Activated CD8-positive, alpha-beta memory T cell treated with anti-CD3 and anti-CD28 coated beads, Interleukin-2, amount 50 U/mL, for 1 hour (primary cell): ENCODE measurements around the gene SV2A.
"Not testable (repeated sequence)": the region's sequence is repeated elsewhere in the genome, so short reads cannot be mapped to it uniquely, and the experiment has no call there.

ENCODE experiments used
- DNase-seq: peaks from one replicate; pipeline ENCODE4 v3.0.0-alpha.2; 2020; ENCODE audit errors: extremely low read depth

Gene SV2A

DNA sequence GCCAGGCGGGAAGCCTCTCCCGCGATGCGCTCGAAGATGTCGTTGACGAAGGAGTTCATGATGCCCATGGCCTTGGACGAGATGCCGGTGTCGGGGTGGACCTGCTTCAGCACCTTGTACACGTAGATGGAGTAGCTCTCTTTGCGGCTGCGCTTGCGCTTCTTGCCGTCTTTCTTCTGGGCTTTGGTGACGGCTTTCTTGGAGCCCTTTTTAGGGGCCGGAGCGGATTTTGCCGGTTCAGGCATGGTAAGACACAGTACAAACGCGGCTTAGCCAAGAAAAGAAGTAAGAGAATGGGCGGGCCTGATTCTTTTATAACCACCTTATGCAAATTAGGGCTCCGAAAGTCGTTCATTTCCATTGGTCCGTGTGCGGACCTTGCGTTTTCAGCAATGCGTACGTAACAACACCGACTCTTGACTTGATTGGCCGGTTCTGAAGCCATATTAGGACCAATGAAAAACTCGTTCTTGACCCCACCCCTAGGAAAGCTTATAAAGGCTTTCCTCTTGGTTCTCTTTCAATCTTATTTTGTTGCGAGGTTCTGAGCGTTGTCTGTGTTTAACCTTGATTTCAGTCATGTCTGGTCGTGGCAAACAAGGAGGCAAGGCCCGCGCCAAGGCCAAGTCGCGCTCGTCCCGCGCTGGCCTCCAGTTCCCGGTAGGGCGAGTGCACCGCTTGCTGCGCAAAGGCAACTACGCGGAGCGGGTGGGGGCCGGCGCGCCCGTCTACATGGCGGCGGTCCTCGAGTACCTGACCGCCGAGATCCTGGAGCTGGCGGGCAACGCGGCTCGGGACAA, 31.0 kb downstream of the SV2A start:
- peak; percentile 86 for DNase-seq

DNA sequence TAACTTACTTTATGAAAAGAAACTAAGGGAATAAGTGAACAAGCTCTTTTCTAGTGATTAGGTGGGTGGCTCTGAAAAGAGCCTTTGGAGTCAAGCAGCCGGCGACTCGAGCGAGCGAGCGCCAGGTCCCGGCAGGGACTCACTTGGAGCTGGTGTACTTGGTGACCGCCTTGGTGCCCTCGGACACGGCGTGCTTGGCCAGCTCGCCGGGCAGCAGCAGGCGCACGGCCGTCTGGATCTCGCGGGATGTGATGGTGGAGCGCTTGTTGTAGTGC, 31.6 kb downstream of the SV2A start:
- not testable (repeated sequence) for DNase-seq

DNA sequence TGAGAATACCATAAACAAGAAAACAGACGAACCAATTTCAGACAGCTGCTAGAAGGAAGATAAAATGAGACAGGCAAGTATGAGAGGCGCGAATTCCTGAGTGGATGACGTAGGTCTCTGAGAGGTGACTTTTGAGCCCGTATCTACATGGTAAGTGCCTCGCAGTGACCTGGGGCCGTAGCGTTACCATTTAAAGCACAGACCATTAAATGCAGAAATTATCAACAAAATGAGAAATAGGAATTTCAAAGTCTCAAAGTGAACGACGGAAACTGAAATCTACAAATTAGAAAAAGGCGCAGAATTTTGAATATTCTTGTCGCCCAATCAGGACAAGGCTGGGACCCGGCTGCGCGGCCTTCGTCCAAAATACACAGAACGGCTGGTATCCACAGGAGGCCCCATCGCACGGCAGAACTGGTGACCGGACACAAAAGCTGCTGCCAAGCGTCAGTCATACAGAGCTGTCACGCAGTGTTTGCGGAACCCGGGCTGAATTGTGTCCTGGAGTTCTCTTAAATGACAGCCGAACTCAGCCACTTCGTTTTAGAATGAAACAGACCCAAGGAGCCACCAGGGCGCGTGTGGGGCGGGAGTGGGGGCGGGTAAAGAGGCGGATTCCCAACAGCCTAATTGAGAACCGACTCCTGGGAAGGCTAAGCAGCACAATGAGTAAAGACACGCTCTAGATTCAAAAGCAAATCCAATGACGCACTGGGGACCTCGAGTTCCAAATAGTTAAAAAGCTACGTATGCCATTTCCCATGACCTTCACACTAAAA, 32.1 kb downstream of the SV2A start:
- DNase-seq, result no peak

DNA sequence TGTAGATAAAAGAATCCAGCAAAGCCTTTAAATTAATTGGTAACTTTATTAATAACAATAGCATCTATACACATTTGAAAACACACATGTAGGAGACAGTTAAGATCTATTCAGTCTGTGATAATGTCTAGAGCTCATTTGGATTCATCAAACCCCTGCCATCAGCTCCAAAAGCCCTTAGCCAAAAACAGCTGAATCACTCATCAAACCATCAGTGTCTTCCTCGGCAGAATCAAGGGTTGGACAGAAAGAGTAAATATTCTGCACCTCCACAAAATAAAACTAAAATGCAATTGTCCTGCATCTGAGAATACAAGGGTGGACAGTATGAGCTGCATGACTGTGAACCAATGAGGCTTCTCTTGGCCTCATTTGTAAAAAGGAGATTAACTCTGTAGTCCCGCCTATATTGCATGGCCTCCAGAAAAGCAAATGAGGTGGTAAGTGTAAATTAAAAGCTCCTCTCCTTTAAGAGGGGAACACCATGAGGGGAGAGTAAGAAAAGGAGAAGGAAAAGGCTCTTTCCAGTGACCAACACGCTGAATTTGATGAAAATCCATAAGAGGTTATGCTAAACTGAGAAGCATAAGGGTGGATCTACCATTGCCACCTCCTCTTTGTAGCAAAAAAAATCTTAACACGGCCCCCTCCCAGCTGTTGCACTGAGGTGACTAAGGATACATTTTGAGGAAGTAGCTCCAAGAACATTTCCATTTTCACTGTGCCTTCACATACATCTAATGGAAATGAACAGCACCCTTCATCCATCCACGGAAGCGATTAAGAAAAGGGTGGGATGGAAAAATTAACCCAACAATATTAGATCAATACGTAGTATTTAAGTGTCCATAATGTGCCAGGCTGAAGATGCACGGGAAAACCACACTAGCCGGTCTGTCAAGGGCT, 33.0 kb downstream of the SV2A start:
- no peak for DNase-seq

DNA sequence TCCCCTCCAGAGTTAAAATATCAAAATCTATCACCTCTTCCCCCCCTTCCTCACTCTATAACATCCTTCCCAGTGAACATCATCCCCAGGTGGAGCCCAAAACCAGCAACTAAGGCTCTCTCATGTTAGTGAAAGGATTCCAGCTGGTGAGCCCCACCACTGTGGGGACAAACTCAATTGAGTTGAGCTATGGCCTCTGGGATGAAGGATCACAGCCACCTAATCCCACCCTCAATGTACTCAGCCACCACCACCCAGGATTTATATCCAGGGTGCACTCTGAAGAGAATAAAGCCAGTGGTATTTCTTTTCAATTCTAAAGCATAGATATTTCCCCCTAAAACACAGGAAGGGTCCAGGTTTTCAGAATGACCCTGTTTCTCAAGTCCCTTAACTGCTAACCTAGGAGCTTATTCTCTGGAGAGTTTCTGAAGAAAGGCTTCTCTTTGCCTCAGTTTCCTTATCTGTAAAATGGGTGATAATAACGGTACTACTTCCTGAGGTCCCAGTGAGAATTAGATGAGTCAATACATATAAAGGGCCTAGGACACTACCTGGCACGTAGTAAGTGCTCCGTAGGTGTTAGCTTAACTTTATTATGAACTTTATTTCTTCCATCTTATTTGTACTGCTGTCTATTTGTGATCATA, 33.9 kb downstream of the SV2A start:
- no peak for DNase-seq

DNA sequence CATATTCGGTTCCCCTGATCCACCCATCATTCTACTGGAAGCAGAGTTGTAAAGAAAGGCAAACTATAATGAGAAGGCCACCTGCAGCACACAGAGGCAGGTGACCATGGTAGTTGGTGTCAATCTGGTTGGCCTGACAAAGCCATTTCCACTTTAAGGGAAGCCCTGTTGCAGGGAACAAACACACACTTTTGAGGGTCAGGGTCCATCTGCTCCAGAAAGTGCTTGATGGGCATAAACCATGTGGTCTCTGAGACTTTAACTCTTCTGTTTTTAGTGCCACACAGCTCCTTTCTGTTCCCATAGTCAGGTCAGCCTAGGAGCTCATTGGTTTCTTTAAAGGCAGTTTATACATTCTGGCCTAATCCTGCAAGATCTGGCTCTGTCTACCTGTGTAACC, 35.8 kb downstream of the SV2A start:
- no peak for DNase-seq

DNA sequence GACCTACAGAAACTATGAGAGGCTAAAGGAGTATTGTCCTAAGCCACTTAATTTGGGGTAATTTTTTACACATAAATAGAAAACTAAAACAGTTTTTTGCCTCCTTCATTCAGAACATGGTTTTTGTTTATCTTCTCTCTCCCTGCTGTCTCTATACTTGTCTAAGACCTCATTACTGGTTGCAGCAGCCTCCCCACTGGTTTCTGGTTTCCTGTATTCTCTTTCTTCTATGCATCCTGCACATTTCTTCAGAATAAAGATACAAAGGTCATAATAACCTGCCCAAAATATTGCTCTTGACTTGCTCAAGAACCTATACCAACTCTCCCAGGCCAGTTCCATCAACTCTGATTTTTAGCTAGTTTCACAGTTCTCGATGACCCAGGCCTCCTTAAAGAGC, 38.1 kb downstream of the SV2A start:
- DNase-seq, result no peak

DNA sequence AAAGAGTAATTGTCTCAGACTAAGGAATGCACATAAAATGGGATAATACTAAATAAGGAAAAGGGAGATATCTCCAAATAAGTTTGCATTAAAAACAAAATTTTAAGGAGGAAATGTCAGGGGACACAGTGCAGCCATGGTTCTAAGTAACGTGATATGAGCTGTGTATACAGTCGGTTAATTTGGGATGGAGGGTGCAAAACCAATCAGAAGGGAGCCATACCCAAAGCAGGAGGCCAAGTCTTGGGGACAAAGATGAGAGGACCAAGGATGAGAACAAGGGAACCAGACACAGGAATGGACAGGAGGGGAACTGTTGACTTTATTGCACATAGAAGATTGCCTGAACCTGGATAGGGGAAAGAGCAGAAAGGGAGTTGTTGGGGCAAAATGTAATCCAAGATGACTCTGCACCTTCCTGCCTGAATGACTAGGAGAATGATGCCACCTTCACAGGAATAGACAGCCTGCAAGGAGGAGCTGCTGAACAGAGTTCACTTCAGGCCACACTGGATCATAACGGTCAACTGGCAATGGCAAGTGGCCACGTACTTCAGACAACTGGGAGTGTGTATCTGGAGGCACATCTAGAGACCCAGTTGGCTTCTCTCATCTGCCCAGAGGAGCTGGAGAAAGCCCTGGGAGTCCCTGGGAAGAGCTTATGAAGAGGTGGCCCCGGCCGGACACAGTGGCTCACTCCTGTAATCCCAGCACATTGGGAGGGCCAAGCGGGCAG, 40.3 kb downstream of the SV2A start:
- no peak for DNase-seq

DNA sequence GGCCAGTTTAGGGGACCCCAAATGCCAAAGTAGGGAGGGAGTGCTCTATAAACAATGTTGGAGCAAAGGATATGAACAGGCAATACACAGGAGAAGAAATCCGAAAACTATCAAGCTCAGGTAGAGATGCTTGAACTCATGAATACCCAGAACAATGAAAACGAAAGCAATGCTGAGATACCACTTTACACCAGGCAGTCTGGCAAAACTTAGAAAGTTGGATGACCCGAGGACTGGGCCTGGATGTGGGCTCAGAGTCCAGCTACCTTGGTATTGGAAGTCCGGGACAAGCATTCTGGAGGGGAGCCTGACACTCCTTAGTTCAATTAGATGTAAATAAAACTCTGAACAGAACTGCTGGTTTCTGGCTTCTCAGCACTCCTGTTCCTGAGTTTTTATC, 44.6 kb downstream of the SV2A start:
- not testable (repeated sequence) for DNase-seq

DNA sequence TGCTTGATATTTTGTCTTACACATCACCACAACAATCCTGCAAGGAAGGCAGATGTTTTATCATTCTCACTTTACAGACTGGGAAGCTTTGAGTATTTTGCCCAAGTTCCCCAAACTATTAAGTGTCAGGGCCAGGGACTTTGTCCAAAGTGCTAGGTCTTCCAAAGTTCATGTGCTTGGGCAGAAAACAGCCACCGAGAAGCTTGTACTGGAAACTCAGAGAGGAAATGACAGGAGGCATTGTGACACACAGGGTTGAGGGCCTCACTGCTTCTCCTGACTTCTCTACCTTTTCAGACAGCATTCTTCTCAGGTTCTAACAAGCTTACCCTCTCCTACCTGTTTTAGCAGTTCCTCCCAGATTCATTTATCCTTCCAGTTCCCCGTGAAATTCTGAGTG, 50.8 kb downstream of the SV2A start:
- DNase-seq, result not testable (repeated sequence)

DNA sequence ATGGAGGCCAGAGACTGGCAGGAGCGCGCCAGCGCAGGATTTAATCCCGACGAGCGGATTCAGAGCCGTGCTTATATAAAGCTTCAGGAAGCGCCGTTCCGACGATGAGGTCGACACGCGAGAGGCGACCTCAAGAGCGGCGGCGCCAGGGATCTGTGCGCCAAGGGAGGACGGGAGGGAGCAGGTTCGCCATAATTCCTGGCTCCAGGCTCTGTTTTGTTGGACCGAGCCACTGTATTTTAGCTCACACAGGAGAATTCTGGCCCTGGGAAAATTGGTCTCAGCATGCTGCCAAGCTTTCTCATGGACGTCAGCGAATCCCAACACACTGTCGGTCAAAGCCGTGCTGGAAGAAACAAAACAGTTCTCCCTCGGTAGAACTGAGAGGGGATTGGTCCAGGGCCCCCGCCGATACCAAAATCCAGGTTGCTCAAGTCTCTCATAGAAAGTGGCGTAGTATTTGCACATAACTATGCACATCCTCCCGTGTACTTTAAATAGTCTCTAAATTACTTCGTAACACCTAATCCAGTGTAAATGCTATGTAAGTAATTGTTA, 56.1 kb downstream of the SV2A start:
- DNase-seq, result not testable (repeated sequence)

DNA sequence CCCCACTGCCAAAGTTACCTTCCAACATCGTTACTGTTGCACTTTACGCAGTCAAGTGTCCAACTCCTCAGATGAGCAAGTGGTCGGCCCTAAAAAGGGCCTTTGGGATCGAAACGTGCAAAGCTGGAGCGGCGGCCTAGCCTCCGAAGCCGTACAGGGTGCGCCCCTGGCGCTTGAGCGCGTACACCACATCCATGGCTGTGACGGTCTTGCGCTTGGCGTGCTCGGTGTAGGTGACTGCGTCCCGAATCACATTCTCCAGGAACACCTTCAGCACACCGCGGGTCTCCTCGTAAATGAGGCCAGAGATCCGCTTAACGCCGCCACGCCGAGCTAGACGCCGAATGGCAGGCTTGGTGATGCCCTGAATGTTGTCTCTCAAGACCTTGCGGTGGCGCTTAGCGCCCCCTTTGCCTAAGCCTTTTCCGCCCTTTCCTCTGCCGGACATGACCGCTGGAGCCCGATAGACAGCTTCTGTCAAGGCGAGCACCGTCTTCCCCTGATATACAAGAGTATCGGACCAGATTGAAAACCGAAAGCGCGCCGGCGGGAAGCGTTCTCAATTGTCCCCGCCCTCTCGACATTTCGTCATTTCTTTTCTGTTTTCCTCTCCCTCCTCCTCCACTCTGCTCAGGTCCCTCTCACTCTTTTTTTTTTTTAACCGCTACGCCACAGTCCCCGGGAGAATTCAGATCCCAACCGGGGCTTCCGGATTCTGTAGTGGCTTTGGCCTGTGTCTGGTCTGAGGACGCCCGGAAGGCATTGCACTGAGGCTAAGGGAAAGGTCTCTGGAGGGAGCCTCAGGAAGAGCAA, 56.8 kb downstream of the SV2A start:
- DNase-seq, result not testable (repeated sequence)

DNA sequence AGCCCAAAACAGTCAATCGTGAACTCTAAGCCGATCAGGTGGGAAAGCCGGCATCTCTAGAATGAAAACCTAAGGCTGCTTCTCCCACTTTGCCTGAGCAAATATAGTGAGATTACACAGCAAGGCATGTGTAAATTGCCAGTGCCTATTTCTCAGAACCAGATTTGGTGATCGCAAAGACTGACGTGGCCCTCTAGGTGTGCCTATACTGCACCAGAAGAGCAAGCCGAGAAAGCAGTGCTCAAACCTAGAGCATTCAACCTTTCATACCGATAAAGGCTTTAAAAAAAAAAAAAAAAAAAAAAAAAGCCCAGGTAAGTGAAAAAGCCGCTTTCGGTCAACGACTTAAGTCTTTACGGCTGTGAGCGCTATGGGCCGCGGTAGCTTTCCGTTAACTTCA, 57.4 kb downstream of the SV2A start:
- not testable (repeated sequence) for DNase-seq
